GM18520 (cell line): Measurements from ENCODE around the gene MYO18A.

Experiments
- ATAC-seq: cut with Tn5 transposase; IDR thresholded peaks from one replicate; pipeline ENCODE4 v1.9.1; 2021; ENCODE audit not compliant: unreplicated experiment

Gene MYO18A

DNA sequence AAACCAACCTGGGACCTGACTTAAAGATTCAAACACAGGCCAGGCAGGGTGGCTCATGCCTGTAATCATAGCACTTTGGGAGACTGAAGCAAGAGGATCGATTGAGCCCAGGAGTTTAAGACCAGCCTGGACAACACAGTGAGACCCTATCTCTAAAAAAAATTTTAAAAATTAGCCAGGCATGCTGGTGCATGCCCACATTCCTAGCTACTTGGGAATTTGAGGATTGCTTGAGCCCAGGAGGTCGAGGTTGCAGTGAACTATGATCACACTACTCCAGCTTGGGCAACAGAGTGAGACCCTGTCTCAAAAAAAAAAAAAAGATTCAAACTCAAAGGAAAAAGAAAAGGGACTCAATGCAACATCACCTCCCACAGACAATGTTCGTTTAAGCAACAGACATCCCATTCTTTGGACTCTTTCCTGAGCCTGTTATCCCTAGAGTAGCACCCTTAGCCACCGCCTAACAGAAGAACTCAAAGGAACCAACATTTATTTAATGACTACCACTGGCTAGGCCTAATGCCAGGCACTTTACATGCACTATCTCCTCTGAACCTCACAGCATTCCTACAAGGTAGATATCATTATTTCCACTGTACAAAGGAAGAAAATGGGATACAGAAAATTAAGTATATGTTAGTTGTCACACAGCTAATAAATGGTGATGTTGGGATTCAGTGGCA lies 12.7 kb downstream of the MYO18A start:
- no peak for ATAC-seq

DNA sequence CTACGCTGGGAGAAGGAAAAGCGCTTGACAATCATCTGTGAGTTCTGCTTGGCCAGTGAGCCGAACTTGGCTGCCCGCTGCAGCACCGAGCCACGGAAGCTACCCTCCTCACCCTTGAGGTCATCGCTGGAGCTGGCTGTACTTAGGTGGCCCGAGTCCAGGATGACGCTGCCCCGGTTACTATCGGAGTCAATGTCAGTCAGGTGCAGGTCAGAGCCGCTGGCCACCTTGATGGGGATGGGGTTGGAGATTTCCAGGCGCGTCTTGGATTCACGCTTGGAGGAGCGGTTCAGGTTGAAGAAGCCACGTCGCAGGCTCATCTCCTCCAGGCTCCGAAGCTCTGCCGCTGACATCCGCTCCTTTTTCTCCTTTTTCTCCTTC lies 13.7 kb downstream of the MYO18A start:
- no peak for ATAC-seq

DNA sequence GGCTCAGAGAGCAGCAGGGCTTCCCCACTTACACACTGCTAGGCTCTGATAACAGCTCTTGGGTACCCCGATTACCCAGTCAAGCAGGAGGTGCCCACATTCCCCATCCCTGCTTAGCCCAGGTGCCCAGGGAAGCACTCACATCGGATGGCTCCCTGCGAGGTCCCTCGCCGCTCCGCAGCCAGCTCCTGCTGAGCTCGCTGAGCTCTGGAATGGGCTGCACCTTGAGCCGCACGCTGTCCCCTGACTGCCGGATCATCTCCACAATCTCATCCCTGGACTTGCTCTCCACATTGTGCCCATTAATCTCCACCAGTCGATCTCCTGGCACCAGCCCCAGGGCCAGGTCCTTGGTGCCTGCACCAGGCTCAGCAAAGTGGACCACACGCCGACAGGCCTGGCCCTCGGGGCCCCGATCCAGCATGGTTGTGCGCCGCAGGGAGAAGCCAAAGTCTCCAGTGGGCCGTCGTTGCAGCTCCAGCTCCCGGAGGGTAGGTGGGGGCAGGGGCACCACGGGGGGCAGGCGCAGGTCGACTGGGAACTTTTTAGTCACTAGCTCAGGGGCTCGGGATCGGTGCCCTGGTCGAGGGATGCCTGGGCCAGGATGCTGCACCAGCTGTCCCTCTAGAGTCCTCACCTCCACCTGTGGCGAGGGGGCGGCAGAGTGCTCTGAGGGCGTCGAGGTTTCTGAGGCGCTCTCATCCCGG lies 14.2 kb downstream of the MYO18A start:
- ATAC-seq, result no peak

DNA sequence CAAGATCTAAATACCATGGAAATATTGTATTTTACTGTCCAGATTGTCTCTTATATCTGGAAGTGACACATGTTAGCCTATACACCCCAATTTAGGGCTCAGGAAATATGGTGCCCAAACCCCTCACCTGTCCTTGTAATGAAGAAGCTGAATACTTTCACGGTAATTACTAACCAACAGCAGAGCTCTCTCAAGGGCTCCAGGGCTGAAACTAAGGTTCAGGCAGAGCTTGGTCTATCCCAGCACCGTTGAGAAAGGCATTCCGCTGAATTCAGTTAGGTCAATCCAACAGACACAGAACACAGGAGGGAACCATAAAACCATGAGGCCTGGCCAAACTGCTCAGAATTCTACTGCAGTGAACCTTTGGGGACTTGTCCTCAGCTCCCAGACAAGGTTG lies 14.9 kb downstream of the MYO18A start:
- ATAC-seq, result no peak

DNA sequence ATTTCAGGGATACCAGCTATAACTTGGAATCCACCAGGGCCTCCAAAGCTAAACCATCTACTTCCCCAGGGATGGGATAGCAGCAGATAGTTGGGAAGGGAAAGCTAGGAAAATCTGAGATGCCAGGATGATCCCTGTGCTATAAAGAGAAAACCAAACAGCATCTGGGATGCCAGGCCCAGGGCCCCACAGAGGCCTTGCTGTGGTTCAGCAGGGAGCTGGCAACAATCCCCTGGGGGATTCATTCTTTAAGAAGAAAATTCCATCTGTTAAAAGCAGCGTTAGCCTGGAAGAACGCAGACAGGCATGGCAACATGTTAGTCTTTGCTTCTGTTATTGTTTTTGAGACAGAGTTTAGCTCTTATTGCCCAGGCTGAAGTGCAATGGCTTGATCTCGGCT lies 16.6 kb downstream of the MYO18A start:
- ATAC-seq, result no peak

DNA sequence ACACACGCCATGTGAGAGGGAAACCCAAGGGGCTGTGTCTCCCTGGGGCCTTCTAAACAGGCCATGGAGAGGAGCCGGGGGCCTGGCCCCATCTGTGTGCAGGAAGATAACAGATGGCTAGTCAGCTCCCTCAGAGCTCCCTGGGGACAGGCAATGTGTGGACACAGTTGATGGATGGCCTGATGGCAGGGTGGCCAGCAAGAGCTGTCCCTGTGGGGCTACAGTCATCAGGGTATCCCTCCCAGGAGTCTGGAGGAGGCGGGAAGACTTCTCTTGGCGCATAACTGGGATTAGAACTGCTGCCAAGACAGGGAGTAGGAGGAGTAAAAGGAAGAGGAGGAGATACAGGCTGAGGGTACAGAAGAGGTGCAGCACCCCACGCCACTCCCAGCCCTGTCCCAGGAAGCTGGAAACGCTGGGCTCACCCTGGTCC lies 17.3 kb downstream of the MYO18A start:
- no peak for ATAC-seq

DNA sequence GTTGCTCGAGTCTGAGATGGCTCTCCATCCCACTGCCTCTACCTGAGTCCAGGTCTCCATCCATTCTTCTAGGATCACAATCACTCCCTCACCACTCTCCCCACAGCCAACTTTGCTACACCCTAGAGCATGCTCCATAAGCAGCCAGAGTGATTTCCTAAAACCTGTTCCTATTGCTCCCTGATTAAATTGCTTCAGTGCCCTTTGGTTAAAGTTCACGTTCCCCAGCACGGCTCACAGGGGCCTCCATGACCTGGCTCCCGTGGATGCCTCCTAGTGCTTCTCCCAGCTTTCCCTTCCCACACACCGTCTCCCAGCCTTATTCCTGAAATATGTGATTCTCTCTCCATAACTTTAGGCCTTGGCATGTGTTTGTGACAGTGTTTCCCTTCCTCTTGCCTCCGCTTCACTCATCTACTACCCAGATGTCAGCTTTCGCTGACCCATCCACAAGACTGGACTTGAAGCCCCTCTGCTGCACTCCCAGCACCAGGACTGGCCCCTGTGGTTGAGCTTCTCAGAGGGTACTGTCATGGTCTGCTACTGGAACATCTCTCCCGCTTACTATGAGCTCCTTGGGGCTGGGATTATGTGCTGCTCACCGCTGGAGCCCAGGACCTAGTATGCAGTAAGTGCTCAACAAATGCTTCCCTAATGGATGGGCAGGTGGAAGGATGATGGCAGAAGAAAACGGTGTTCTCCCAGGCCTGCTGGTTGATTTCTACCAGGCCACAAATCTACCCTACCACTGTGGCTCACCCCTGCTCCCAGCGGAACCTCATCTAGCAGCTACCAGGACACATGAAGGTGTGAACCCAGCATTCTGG lies 17.9 kb downstream of the MYO18A start:
- ATAC-seq, result no peak

DNA sequence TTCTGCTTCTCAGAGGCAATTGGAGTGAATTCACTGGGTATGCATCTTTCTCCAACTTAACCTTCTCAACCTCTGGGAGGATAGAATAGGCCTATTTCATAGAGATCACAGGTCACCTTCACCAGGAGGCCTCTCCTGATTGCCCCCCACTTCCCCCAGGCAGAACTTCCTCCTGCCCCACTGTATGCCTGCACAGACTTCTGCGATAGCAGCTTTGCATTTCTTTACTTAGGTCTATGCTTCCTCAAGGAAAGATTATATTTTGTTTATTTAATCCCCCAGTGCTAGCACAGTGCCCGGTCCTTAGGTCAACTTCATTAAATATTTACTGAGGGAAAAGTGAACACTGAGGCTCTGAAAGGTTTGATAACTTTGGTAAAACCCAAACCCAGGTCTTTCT lies 19.9 kb downstream of the MYO18A start:
- no peak for ATAC-seq

DNA sequence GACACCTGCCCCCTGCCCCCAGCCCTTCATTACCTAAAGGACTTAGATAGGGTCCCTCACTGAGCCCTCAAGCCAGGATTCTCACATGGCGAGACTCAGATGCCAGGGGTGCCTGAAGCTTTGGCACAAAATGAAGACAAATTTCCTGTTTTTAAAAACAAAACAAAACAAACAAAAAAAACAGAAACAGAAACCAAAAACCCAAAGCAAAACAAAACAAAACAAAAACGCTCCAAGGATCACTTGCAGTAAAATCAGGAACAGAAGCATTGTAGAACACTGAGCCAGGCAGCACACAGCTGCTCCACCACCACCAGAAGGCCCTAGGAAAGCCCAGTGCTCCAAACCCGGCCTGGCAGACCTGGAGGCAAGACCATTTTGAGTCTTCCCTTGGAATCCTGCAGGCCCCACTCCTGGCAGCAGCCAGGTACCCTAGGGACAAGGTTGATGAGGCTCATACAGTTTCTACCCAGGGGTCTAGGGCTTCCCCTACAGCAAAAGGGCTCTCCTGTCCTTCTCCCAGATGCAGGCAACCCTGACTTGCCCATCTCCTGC lies 20.8 kb downstream of the MYO18A start:
- ATAC-seq, result no peak

DNA sequence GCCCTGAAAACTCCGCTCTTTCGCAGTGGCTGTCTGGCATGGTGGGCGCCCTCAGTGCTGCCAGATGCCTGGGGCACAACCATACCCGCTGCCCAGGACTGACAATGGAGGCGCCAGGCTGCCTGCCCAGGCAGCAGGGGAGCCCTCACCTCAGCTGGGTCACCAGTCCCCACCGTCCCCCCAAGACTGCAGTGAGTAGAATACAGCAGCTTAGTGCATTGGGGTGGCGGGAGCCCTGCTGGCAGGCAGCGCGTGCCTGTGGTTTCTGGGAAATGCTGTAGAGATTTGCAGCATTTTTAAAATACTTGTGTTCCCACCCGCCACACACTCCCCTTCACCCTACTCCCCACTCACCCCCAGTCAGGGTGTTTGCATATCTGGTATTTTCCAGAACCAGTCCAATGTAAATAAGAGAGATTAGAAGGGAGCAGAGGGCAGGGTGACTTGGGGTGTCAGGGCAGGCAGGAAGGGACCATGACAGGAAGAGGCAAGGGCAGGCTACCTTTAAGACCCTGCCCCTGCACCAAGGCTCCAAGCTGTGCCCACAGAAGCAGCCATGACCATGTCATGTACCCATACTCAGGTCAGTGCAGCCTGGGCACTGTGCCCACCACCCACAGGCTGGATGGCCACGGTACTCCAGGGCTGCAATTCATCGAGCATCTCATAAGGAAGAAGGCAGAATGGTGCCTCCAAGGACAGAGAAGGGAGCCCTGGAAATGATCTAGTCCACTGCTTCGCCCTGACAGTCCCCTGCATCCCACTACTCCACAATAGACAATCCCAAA lies 21.5 kb downstream of the MYO18A start:
- ATAC-seq, result no peak

DNA sequence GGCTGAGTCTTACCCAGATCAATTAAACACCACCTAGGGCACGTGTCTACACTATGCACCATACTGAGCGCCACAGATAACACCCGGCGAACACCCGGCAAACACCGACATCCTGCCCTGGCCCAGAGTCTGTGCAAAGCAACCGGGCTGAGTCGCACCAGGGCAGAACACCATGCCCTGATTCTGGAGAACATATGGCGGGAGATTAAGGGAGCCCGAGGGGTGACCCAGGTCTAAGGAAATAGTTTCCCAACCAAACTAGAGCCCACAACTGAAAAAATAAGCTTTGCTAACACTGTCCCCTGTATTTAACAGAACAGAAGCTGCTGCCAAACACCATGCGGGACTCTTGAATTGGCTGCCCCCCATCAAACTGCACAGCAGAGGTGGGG lies 22.1 kb downstream of the MYO18A start:
- no peak for ATAC-seq

DNA sequence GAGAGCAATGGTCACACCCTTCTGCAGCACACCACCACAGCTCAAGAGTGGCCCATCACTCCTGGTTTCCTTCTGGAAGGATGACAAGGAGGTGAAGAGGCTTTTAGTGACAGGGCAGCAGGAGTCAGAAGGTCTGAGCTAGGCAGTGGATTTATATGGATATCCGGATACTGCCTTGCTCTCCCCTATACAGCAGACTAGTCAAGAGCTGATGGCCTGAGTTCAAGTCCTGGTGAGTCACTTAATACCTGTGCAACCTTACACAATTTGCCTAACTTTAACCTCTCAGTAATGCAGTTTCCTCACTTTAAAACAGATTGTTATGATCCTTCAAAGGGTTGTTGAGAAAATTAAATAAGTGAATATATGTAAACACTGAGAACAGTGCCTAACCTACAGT lies 22.9 kb downstream of the MYO18A start:
- ATAC-seq, result no peak

DNA sequence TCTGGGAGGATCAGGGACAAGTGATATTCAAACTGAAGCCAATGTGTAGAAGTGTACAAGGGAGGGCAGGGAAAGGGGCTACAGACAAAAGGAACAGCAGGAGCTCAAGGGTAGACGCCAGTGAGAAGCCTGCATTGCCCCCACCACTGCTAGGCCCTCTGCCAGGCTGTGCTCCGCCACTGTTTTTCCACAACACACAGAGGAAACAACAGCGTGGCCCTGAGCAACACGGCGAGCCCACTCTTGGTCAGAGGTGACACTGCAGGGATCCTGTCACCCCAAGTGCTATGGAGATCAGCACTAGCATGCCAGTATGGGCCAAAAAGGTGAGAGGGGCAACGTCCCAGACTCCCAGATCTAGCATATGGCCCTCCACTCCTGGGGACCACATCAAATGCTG lies 23.4 kb downstream of the MYO18A start:
- ATAC-seq, result no peak

DNA sequence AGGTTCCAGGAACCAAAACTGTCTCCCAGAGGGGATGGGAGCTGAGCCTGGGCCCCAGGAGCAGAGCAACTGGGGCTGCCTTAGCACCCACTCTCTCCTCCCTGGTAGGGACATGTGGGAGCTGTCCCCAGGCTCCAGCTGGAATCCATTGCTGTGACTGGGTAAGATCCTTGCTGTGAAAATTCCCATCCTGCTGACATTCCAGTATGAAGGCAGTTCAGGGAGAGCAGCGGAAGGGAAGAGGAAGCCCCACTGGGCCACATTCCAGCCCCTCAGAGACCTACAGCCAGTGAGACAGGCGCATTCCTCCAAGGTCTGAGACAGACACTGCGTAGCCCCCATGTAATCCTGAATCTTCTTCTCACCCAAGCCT lies 24.2 kb downstream of the MYO18A start:
- ATAC-seq, result no peak

DNA sequence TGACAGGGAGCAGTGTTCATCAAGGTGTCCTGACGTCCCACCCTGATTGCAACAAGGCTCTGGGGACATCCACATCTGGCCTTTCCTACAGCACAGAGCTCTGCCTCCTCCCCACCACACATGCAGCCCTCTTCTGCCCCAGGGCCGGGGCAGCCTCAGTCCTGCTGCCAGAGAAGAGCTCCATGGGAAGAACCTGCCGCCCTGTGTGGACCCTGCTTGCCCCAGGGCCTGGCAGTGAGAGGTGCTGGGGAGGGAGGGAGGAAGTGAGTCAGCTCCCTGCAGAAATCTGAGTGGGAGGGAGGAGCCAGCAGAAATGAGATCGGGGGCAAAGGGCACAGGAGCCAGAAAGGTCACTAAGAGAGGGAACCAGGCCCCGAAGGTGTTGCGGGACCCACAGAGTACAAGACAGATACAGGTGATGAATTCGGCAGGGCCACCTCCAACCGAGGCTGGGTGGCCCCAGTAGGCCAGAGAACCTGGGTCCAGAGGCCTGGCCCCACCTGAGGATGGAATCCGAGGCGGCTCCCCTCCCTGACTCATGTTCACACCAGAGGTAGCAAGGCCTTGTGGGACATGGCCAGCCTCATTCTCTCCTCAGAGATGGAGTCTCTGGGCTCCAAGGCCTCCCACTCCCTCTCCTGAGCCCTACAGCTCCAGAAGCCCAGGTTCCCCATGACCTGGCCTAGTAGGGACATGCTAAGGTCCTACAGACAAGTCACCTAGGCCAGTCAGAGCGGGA lies 24.8 kb downstream of the MYO18A start:
- no peak for ATAC-seq

DNA sequence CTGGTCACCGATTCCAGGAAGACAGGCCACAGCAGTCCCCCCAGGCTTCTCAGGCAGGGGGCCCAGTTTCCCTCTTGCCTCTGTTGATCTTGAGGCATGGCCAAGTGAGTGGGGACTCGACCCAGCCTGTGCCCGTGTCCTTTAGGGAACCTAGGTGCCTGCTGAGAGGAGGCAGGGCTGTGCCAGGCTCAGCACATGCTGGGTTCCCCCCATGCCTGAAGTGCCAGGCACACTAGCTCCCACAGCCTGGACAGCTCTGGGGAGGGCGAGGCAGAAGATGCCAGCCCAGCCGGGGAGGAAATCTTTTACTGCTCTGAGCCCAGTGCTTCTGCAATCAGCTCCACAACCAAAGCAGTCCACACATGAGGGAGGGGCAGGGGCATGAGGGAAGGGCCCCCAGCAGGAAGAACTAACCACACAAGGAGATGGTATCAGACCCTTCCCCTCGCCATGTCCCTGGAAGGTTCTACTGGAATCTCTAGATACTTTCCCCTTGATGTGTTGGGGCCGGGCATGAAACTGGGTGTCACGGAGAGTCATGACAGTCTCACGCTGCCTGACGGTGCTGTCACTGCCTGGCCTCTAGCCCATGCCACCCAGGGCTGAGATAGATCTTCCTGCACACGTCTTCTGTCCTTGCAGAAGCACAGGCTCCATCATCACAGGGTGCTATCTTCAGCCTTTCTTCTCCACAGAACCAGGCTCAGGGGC lies 25.5 kb downstream of the MYO18A start:
- no peak for ATAC-seq

DNA sequence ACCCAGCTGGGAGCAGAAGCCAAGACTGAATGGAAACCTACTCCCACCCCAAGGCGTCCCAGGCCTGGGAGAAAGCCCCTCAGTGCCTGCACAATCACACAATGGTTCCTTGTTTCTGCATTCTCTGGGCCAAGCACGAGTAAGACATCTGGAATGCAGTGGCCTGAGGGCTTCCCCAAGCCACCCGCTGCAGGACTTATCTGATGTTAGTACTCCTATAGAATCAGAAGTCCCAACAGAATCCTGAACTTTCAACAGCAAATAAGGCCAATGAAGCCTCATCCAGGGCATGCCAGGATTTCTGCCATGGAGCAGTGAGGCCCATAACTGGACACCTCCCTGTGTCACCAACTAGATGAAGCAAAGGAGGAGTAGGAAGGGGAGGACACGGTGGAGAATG lies 28.6 kb downstream of the MYO18A start:
- no peak for ATAC-seq

DNA sequence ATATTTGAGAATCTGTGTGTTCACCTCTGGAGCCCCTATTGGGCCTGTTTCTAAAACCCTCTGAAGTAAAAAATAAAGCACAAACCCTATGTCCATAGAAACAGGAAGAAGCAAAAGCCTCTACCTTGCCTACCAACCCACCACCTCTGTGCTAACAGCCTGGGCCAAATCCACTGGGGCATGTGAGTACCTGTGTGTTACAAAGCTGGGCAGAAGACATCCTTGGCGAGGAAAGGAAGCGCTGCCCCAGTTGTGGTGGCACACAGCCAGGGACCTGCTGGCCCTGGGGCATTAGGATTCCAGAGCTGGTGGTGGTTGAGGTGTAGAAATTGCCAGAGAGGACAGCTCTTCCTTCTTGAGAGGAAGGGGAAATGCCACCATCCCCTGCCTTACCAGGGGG lies 30.0 kb downstream of the MYO18A start:
- ATAC-seq, result no peak

DNA sequence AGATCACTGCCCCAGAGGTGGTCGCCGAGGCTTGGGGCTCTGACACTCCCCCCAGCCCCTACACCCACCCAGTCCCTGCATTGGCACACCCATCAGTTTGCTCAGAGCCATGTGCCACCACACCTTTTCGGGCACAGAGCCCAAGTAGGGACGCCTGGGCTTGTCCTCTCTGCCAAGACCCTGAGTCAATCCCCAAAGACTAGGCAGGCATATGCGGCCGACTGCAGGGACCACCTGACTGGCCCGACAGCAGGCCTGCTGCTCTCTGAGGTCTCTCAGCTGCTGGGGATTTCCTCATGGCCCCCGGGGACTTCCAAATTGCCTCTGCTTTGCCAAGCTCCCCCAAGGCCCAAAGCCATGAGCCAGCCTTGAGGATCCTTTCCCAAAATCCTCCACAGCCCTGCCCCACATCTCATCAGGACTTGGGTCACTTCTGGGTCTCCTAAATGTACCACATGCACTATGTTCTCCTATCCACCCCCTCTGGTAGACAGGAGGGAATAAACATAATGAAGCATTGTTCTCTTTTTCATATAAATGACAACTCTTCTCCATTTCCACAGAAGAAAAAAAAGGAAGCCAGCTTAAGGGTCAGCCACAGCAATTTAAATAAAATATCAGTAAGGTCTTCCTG lies 30.6 kb downstream of the MYO18A start:
- ATAC-seq, result no peak
